Measurements from ENCODE around the gene FAT1. TPM values are rescaled to one million over a fixed set of nuclear protein-coding genes. Genes with fewer than 3 reads are reported as not detected.
A peak's percentile ranks its signal among the peaks of the same experiment; 100 is the strongest.

FAT1 gene
- polyA plus RNA-seq, 1 experiment = 489 TPM

DNA sequence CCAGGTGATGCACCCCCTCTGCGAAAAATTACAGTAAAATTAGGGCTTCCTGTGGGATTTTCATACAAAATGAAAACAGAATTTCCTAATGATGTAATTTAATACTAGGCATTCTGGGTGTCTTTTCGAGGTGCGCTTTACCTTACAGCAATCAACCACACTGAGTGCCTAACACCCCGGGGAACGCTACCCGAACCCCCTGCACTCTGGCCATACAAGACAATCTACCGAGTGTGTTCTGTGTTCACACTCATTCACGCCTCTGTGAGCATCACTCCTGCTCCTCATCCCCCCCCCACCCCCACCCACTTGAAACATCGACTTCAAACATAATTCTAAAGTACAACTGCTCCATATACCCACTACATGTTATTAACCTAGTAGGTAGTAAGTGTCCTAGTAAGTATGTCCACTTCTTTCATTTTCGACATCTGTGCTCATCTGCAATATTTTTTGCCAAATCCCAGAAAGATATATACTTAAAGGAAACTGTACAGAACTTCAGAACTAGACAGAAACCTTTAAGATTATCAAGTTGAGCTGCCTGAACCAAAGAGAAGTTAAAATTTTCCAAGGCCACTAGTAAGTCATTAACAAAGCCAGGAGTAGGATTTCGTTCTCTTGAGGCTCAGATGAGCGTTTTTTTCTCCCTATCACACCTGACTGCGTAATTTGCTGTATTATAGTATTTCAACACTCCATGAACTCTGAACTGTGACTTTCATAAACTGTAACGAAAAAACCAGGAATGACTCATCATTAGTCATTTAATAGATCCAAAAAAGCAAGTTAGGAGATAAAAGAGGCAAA lies 80.0 kb downstream of the FAT1 start:
- Histone ChIP-seq H3K36me3 (ENCODE audit: control insufficient read depth, insufficient read depth, low read length) (peaks cover 12% of the 10 kb centered on the region), H3K4me3 (ENCODE audit: low read depth, low read length) (no peak overlapping the region), H3K27me3 (ENCODE audit: control insufficient read depth, insufficient read depth, low read length) (no peaks in the 10 kb centered on the region)
- CTCF ChIA-PET = no interaction called here
- peak; percentile 16 for DNase-seq (ENCODE audit: low read depth)
- TF ChIP-seq, protein P1, sequence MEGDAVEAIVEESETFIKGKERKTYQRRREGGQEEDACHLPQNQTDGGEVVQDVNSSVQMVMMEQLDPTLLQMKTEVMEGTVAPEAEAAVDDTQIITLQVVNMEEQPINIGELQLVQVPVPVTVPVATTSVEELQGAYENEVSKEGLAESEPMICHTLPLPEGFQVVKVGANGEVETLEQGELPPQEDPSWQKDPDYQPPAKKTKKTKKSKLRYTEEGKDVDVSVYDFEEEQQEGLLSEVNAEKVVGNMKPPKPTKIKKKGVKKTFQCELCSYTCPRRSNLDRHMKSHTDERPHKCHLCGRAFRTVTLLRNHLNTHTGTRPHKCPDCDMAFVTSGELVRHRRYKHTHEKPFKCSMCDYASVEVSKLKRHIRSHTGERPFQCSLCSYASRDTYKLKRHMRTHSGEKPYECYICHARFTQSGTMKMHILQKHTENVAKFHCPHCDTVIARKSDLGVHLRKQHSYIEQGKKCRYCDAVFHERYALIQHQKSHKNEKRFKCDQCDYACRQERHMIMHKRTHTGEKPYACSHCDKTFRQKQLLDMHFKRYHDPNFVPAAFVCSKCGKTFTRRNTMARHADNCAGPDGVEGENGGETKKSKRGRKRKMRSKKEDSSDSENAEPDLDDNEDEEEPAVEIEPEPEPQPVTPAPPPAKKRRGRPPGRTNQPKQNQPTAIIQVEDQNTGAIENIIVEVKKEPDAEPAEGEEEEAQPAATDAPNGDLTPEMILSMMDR (IDR thresholded peaks at IDR 0.05; ENCODE audit: insufficient read depth, low read depth, low read length) = no peak
- POLR2A ChIA-PET = no interaction called here

DNA sequence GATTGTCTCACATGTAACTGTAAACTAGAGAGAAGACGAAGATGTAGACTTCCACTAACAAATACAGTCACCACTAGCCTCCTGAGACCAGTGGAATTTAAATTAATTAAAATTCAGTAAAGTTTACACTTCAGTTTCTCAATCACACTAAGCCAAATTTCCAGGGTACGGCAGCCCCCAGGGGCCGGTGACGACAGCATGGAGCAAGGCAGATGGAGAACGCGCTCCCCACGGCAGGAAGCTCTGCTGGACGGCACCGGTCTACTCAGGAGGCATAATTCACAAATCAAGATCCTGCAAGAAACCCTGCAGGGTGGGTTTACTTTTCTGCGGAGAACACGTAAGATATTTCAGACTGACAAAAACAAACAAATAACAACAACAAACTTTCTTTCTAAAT lies 80.7 kb downstream of the FAT1 start:
- POLR2A ChIA-PET = no interaction called here
- TF ChIP-seq, protein P1 (IDR thresholded peaks at IDR 0.05; ENCODE audit: insufficient read depth, low read depth, low read length) = no peak
- no peak overlapping the region for H3K4me3 ChIP-seq (ENCODE audit: low read depth, low read length)
- no peaks in the 10 kb centered on the region for H3K27me3 ChIP-seq (ENCODE audit: control insufficient read depth, insufficient read depth, low read length)
- peaks cover 10% of the 10 kb centered on the region for H3K36me3 ChIP-seq (ENCODE audit: control insufficient read depth, insufficient read depth, low read length)
- CTCF ChIA-PET = interaction anchor here (0.6 kb wide), 1 partner anchor 168 kb away, joined by 4 read pairs; no protein-coding TSS in a partner anchor
- no peak for DNase-seq (ENCODE audit: low read depth)

GRCh38 chr4:186642530-186642929 lies 81.1 kb downstream of the FAT1 start:
- H3K4me3 ChIP-seq (ENCODE audit: low read depth, low read length) = no peak overlapping the region
- POLR2A ChIA-PET = no interaction called here
- CTCF ChIA-PET = interaction anchor here (0.6 to 1.1 kb wide), 3 partner anchors 10 to 168 kb away, joined by 3 to 4 read pairs (median 3); no protein-coding TSS in a partner anchor
- DNase-seq (ENCODE audit: low read depth) = no peak
- peaks cover 10% of the 10 kb centered on the region for H3K36me3 ChIP-seq (ENCODE audit: control insufficient read depth, insufficient read depth, low read length)
- TF ChIP-seq, protein P1 (IDR thresholded peaks at IDR 0.05; ENCODE audit: insufficient read depth, low read depth, low read length) = no peak
- no peaks in the 10 kb centered on the region for H3K27me3 ChIP-seq (ENCODE audit: control insufficient read depth, insufficient read depth, low read length)

GRCh38 chr4:186634591-186635128 lies 89.0 kb downstream of the FAT1 start:
- DNase-seq (ENCODE audit: low read depth) = no peak
- peaks cover 29% of the 10 kb centered on the region for H3K36me3 ChIP-seq (ENCODE audit: control insufficient read depth, insufficient read depth, low read length)
- CTCF ChIA-PET = interaction anchor here (0.8 kb wide), 1 partner anchor 35 kb away, joined by 3 read pairs; no protein-coding TSS in a partner anchor
- POLR2A ChIA-PET = no interaction called here
- no peaks in the 10 kb centered on the region for H3K27me3 ChIP-seq (ENCODE audit: control insufficient read depth, insufficient read depth, low read length)
- H3K4me3 ChIP-seq (ENCODE audit: low read depth, low read length) = no peak overlapping the region
- TF ChIP-seq, protein P1 (IDR thresholded peaks at IDR 0.05; ENCODE audit: insufficient read depth, low read depth, low read length) = no peak

- ChIA-PET CTCF (interaction anchor here (0.8 kb wide), 1 partner anchor 36 kb away, joined by 3 read pairs; no protein-coding TSS in a partner anchor), POLR2A (no interaction called here)
- DNase-seq (ENCODE audit: low read depth) = no peak
- peaks cover 29% of the 10 kb centered on the region for H3K36me3 ChIP-seq (ENCODE audit: control insufficient read depth, insufficient read depth, low read length)
- no peaks in the 10 kb centered on the region for H3K27me3 ChIP-seq (ENCODE audit: control insufficient read depth, insufficient read depth, low read length)
- no peak overlapping the region for H3K4me3 ChIP-seq (ENCODE audit: low read depth, low read length)
- TF ChIP-seq, protein P1 (IDR thresholded peaks at IDR 0.05; ENCODE audit: insufficient read depth, low read depth, low read length) = no peak
Measured at GRCh38 chr4:186633844-186634243, 89.8 kb downstream of the FAT1 start.

Data from BJ (cell line).